K562 (cell line): ENCODE results near the gene LYPD6B. TPM values are rescaled to one million over a fixed set of nuclear protein-coding genes. Genes with fewer than 3 reads are reported as not detected.

Experiments
- ATAC-seq: fragments of 200-7000 bp; cut with Tn5 transposase; 3 replicates; pipeline ENCODE4 v1.9.1; 2020; ENCODE audit warnings: moderate library complexity
- BruUV-seq: library from RNA; stranded (reverse); fragments of 400-500 nt; replicated peaks from 2 replicates; lab custom pipeline; 2021; lab: Mats Ljungman, UMichigan
- CTCF ChIA-PET: fragments of 300-600 bp; formaldehyde crosslinking; extraction: SDS; loops from one replicate; lab custom pipeline; 2021; ENCODE audit warnings: low intra/inter-chr PET ratio; lab: Yijun Ruan, JAX
- POLR2A ChIA-PET: fragments of 300-600, 350-650 bp; sonication (Branson Sonifier 250); formaldehyde crosslinking; extraction: SDS; loops from one replicate; lab custom pipeline; 2021; ENCODE audit warnings: antibody characterized with exemption, inconsistent platforms; lab: Yijun Ruan, JAX
- DNase-seq, 4 experiments: peaks; one replicate each; pipeline versions ENCODE4 v3.0.0 to v3.0.0-alpha.2; 2011 to 2018; ENCODE audit warnings: low spot score in 3 of 4, mixed read lengths in 3 of 4; ENCODE audit errors: extremely low read depth in 1 of 4
- FAIRE-seq: peaks from 2 replicates; lab custom pipeline; 2011; peaks lifted over from hg19 to GRCh38; lab: Jason Lieb, UNC
- H2AFZ ChIP-seq: 2 replicates; pipeline ENCODE4 v1.6.0; 2011; ENCODE audit warnings: low read depth, low read length, control low read depth, inconsistent platforms
- H3K27ac ChIP-seq: fragments of 200-600 bp; 3 replicates; pipeline ENCODE4 v1.8.0; 2011; ENCODE audit warnings: low read depth, mild to moderate bottlenecking, control low read depth, inconsistent platforms, low read length, moderate library complexity, mixed read lengths; ENCODE audit errors: extremely low read depth
- H3K27me3 ChIP-seq, 2 experiments: fragments of 300-600 bp in 1 of 2; 2 replicates in 1 of 2; 3 replicates in 1 of 2; pipeline versions ENCODE4 v1.6.0 to v1.8.0; 2011; ENCODE audit warnings: inconsistent platforms in 2 of 2, low read length in 2 of 2, mild to moderate bottlenecking in 1 of 2, mixed read lengths in 1 of 2, moderate library complexity in 1 of 2; ENCODE audit not compliant: control insufficient read depth in 2 of 2, insufficient read depth in 2 of 2
- H3K36me3 ChIP-seq: fragments of 300-600 bp; 3 replicates; pipeline ENCODE4 v1.8.0; 2011; ENCODE audit warnings: mild to moderate bottlenecking, low read length, inconsistent platforms; ENCODE audit not compliant: control insufficient read depth, insufficient read depth
- H3K4me1 ChIP-seq, 2 experiments: fragments of 200-600 bp in 1 of 2; replicated peaks in 1 of 2; 2 replicates in 1 of 2; 3 replicates in 1 of 2; pipeline versions ENCODE4 v1.5.1 to v1.8.0; 2011; ENCODE audit warnings: inconsistent platforms in 2 of 2, low read length in 2 of 2, mild to moderate bottlenecking in 1 of 2, mixed read lengths in 1 of 2, moderate library complexity in 1 of 2; ENCODE audit not compliant: control insufficient read depth in 2 of 2, insufficient read depth in 2 of 2
- H3K4me2 ChIP-seq: 2 replicates; pipeline ENCODE4 v1.6.1; 2011; ENCODE audit warnings: low read length, control low read depth, inconsistent platforms, mixed read lengths; ENCODE audit not compliant: insufficient read depth
- H3K4me3 ChIP-seq: fragments of 200-600 bp; sonication (generic), shearing (Covaris generic); 2 replicates; pipeline ENCODE4 v1.5.1; 2016; ENCODE audit warnings: control low read depth, inconsistent platforms
- H3K79me2 ChIP-seq: fragments of 200-600 bp; 3 replicates; pipeline ENCODE4 v1.8.0; 2011; ENCODE audit warnings: low read length, inconsistent platforms; ENCODE audit not compliant: control insufficient read depth, insufficient read depth
- H3K9ac ChIP-seq, 2 experiments: 2 replicates each; pipeline versions ENCODE4 v1.6.0 to v1.6.1; 2011; ENCODE audit warnings: low read depth in 2 of 2, low read length in 2 of 2, control low read depth in 1 of 2, inconsistent platforms in 1 of 2, mild to moderate bottlenecking in 1 of 2, mixed read lengths in 1 of 2; ENCODE audit not compliant: insufficient read depth in 1 of 2
- H3K9me1 ChIP-seq: one replicate; pipeline ENCODE4 v1.6.0; 2011; ENCODE audit warnings: inconsistent platforms, mild to moderate bottlenecking, low read length, moderate library complexity; ENCODE audit not compliant: control insufficient read depth, insufficient read depth
- H3K9me3 ChIP-seq: replicated peaks from 2 replicates; pipeline ENCODE4 v1.5.1; 2011; ENCODE audit warnings: low read depth, low read length, inconsistent platforms; ENCODE audit not compliant: control insufficient read depth, insufficient read depth
- H4K20me1 ChIP-seq: replicated peaks from 2 replicates; pipeline ENCODE4 v1.6.1; 2011; ENCODE audit warnings: low read length, inconsistent platforms, mixed read lengths; ENCODE audit not compliant: control insufficient read depth, insufficient read depth
- CBX2 ChIP-seq: fragments of 200-600 bp; sonication (generic); IDR thresholded peaks from one replicate; pipeline ENCODE4 v1.6.1; 2012; ENCODE audit warnings: mild to moderate bottlenecking, low read length, inconsistent platforms; ENCODE audit not compliant: insufficient read depth, poor library complexity, severe bottlenecking
- CCNT2 ChIP-seq: IDR thresholded peaks from 2 replicates; pipeline ENCODE4 v1.6.1; 2011; ENCODE audit warnings: borderline replicate concordance, low read depth, mild to moderate bottlenecking, moderate library complexity, mixed read lengths, low read length; ENCODE audit not compliant: insufficient read length; ENCODE audit errors: extremely low read depth
- FOXK1 ChIP-seq: sonication (generic); formaldehyde crosslinking; IDR thresholded peaks from 2 replicates; pipeline ENCODE4 v1.8.0; 2022; ENCODE audit warnings: missing genetic modification reagents, mild to moderate bottlenecking, borderline replicate concordance
- MAFK ChIP-seq: IDR thresholded peaks from 2 replicates; pipeline ENCODE4 v1.6.1; 2011; ENCODE audit warnings: low read length, improper control_type of control experiment
- MAX ChIP-seq: sonication (generic); formaldehyde crosslinking; IDR thresholded peaks from 2 replicates; pipeline ENCODE4 v1.9.0; 2022; ENCODE audit warnings: mild to moderate bottlenecking, missing genetic modification reagents
- PBX2 ChIP-seq, 2 experiments: IDR thresholded peaks in 1 of 2; conservative IDR thresholded peaks in 1 of 2; 2 replicates each; pipeline ENCODE4 v1.6.1; 2016; ENCODE audit warnings: low read depth in 2 of 2, mild to moderate bottlenecking in 1 of 2, missing compliant biosample characterization in 1 of 2, missing genetic modification characterization in 1 of 2, moderate library complexity in 1 of 2
- PKNOX1 ChIP-seq: fragments of 450-650 bp; IDR thresholded peaks from 2 replicates; pipeline ENCODE4 v1.6.1; 2016
- PTRF ChIP-seq: fragments of 450-650 bp; IDR thresholded peaks from 2 replicates; pipeline ENCODE4 v1.6.1; 2016; ENCODE audit warnings: mild to moderate bottlenecking, missing genetic modification characterization, missing compliant biosample characterization
- SMAD1 ChIP-seq: fragments of 150-350 bp; IDR thresholded peaks from 2 replicates; pipeline ENCODE4 v1.6.1; 2014; ENCODE audit warnings: low read length, low read depth; ENCODE audit not compliant: partially characterized antibody
- TCF15 ChIP-seq: fragments of 250-450 bp; sonication (Bioruptor Pico); IDR thresholded peaks from 2 replicates; pipeline ENCODE4 v1.8.0; 2022; ENCODE audit warnings: moderate library complexity, mild to moderate bottlenecking, inconsistent platforms
- USF1 ChIP-seq: sonication (generic); formaldehyde crosslinking; IDR thresholded peaks from 2 replicates; pipeline ENCODE4 v1.9.0; 2022; ENCODE audit warnings: mild to moderate bottlenecking, missing genetic modification reagents
- ZNF184 ChIP-seq: sonication (generic); formaldehyde crosslinking; IDR thresholded peaks from 2 replicates; pipeline ENCODE4 v1.5.0; 2020; ENCODE audit warnings: missing genetic modification reagents
- ZNF232 ChIP-seq: sonication (generic); formaldehyde crosslinking; IDR thresholded peaks from 2 replicates; pipeline ENCODE4 v1.8.0; 2022; ENCODE audit warnings: mild to moderate bottlenecking, missing genetic modification reagents
- ZNF3 ChIP-seq: fragments of 250-450 bp; sonication (Bioruptor Pico); IDR thresholded peaks from 2 replicates; pipeline ENCODE4 v1.5.0; 2021; ENCODE audit warnings: mild to moderate bottlenecking, moderate library complexity
- WGBS: fragments of 100-300 bp; shearing (Covaris generic); methylation state at CpG from one replicate; pipeline ENCODE4 v1.1.6; 2016; ENCODE audit warnings: low coverage, mixed read lengths; ENCODE audit not compliant: insufficient coverage; ENCODE audit errors: missing lambda C conversion rate; 5-methylcytosine and 5-hydroxymethylcytosine counted together
- in situ Hi-C: fragments of 300-500 bp; cut with MboI; formaldehyde crosslinking; loops from 4 replicates; pipeline ENCODE4 v1.15.0; 2018; ENCODE audit warnings: inconsistent platforms, mixed read lengths
- intact Hi-C: fragments of 100-400 bp; cut with micrococcal nuclease; formaldehyde crosslinking; loops from 2 replicates; pipeline ENCODE4 v1.14.2; 2022
- polyA plus RNA-seq, 8 experiments: library from polyadenylated mRNA; depleted of rRNA in 4 of 8; stranded (reverse) in 5 of 8; unstranded in 3 of 8; fragments of >200 nt; fragmentation: Nextera tagmentation in 2 of 8; fragmentation: Illumina TruSeq in 1 of 8; extraction: Ambion mirVana in 2 of 8; extraction: Trizol in 1 of 8; gene quantifications; 2 replicates each; pipeline versions ENCODE4 v1.2.1 to v1.2.3, GENCODE V29; 2011 to 2014; ENCODE audit warnings: inconsistent platforms in 1 of 8, missing spikeins in 1 of 8
- total RNA-seq, 7 experiments: library from RNA; depleted of rRNA in 6 of 7; stranded (reverse); fragments of >200 nt in 6 of 7; fragmentation: Illumina TruSeq in 2 of 7; extraction: Trizol in 2 of 7; gene quantifications; 2 replicates each; pipeline versions ENCODE4 v1.2.1 to v1.2.3, GENCODE V29; 2011 to 2021; ENCODE audit warnings: low replicate concordance in 1 of 7

Gene LYPD6B
- total and polyA plus RNA-seq, 9 of the 15 experiments (the other 6 are each of a cell fraction or from before 2014, with no cell fraction given) = not detected

GRCh38 chr2:149040451-149040850 lies 2.0 kb downstream of the LYPD6B start (continued):
- 0 out of 2 replicates have a peak, but pooled peaks have one; percentile 17 for TF ChIP-seq PBX2 (CRISPR knock-in tag; IDR thresholded peaks at IDR 0.05; ENCODE audit: low read depth)
- peak; percentile 82 for TF ChIP-seq PBX2 (tag; conservative IDR thresholded peaks at IDR 0.05; ENCODE audit: low read depth)
- TF ChIP-seq PKNOX1 = peak; percentile 88
- peak; percentile 58 for TF ChIP-seq USF1 (CRISPR knock-in tag)
- no peak for TF ChIP-seq ZNF232 (CRISPR knock-in tag)
- TF ChIP-seq ZNF184 (CRISPR knock-in tag) = no peak

GRCh38 chr2:149041482-149041881 lies 3.0 kb downstream of the LYPD6B start:
- BruUV-seq = no TSS peak
- FAIRE-seq (no peak), ATAC-seq (no peak), DNase-seq (no peak)
- Histone ChIP-seq H3K27me3 (peaks cover 4 to 25% of the 10 kb centered on the region in 2 experiments; a peak in 3 of 5 replicates), H3K9me1 (no peaks in the 10 kb centered on the region), H3K79me2 (no peaks in the 10 kb centered on the region), H3K9ac (no peak overlapping the region), H3K9me3 (no peaks in the 10 kb centered on the region), H3K36me3 (no peaks in the 10 kb centered on the region), H3K4me3 (no peak overlapping the region), H4K20me1 (no peaks in the 10 kb centered on the region), H3K4me2 (no peak overlapping the region), H3K4me1 (peaks cover 0 to 10% of the 10 kb centered on the region in 2 experiments; a peak in 1 of 5 replicates), H3K27ac (no peak overlapping the region), H2AFZ (no peak overlapping the region)
- intact Hi-C loops (no loop called here), in situ Hi-C loops (no loop called here)
- ChIA-PET CTCF (no interaction called here), POLR2A (interaction anchor here (0.6 to 1.1 kb wide), 2 partner anchors 18 to 38 kb away, joined by 3 to 5 read pairs; no protein-coding TSS in a partner anchor)
- WGBS = 0% methylated on average over 1 of the region's 1 CpG
- no peak for TF ChIP-seq MAFK
- TF ChIP-seq TCF15 = no peak
- no peak for TF ChIP-seq PTRF (tag)
- TF ChIP-seq CCNT2 = no peak
- no peak for TF ChIP-seq SMAD1
- no peak for TF ChIP-seq FOXK1
- TF ChIP-seq ZNF3 = no peak
- TF ChIP-seq CBX2 = no peak
- no peak for TF ChIP-seq MAX (CRISPR knock-in tag)
